OCI-LY7 (cell line): ENCODE results near the gene SRSF4. TPM values are rescaled to one million over a fixed set of nuclear protein-coding genes. Genes with fewer than 3 reads are reported as not detected.

ENCODE experiments used
- BruUV-seq: library from RNA; stranded (reverse); fragments of 400-500 nt; replicated peaks from 2 replicates; lab custom pipeline; 2021; lab: Mats Ljungman, UMichigan
- CTCF ChIA-PET: fragments of 300-600 bp; sonication (Branson Sonifier 250); formaldehyde crosslinking; loops from one replicate; lab custom pipeline; 2022; ENCODE audit warnings: antibody characterized with exemption; ENCODE audit not compliant: unreplicated experiment; lab: Charles Lee
- POLR2A ChIA-PET: fragments of 300-600 bp; sonication (Branson Sonifier 250); formaldehyde crosslinking; loops from one replicate; lab custom pipeline; 2022; ENCODE audit warnings: antibody characterized with exemption; lab: Charles Lee
- DNase-seq: peaks from one replicate; pipeline ENCODE4 v3.0.0-alpha.2; 2015; ENCODE audit warnings: low spot score
- H2AFZ ChIP-seq: fragments of 200-600 bp; sonication (generic), shearing (Covaris generic); 2 replicates; pipeline ENCODE4 v1.6.1; 2014; ENCODE audit warnings: mild to moderate bottlenecking, antibody characterized with exemption, low read length, moderate library complexity
- H3K27ac ChIP-seq: fragments of 200-600 bp; sonication (generic); 2 replicates; pipeline ENCODE4 v1.5.1; 2014; ENCODE audit warnings: mixed run types, low read depth, mild to moderate bottlenecking, moderate library complexity, low read length, inconsistent platforms; ENCODE audit not compliant: poor library complexity, severe bottlenecking
- H3K36me3 ChIP-seq: fragments of 200-600 bp; sonication (generic); 2 replicates; pipeline ENCODE4 v1.6.1; 2014; ENCODE audit warnings: mild to moderate bottlenecking, antibody characterized with exemption, low read length, moderate library complexity, mixed read lengths; ENCODE audit not compliant: insufficient read depth
- H3K4me1 ChIP-seq: fragments of 200-600 bp; sonication (generic); 2 replicates; pipeline ENCODE4 v1.5.1; 2014; ENCODE audit warnings: mild to moderate bottlenecking, low read length; ENCODE audit not compliant: insufficient read depth, poor library complexity, severe bottlenecking
- H3K4me2 ChIP-seq: fragments of 200-600 bp; sonication (generic); 2 replicates; pipeline ENCODE4 v1.6.1; 2014; ENCODE audit warnings: mild to moderate bottlenecking, low read length
- H3K4me3 ChIP-seq: fragments of 200-600 bp; sonication (generic); 2 replicates; pipeline ENCODE4 v1.5.1; 2014; ENCODE audit warnings: mild to moderate bottlenecking, low read depth, low read length; ENCODE audit not compliant: poor library complexity, severe bottlenecking
- H3K79me2 ChIP-seq: fragments of 200-600 bp; sonication (generic); 2 replicates; pipeline ENCODE4 v1.6.1; 2016; ENCODE audit warnings: low read depth, mild to moderate bottlenecking, low read length, moderate library complexity, mixed read lengths; ENCODE audit not compliant: insufficient read depth
- H3K9me2 ChIP-seq: fragments of 200-600 bp; sonication (generic); 2 replicates; pipeline ENCODE4 v1.6.1; 2016; ENCODE audit warnings: mild to moderate bottlenecking, low read length, mixed read lengths; ENCODE audit not compliant: insufficient read depth
- H3K9me3 ChIP-seq: fragments of 200-600 bp; sonication (generic); 2 replicates; pipeline ENCODE4 v1.6.1; 2014; ENCODE audit warnings: mild to moderate bottlenecking, mixed run types, low read length, mixed read lengths
- H4K20me1 ChIP-seq: fragments of 200-600 bp; sonication (generic); 2 replicates; pipeline ENCODE4 v1.6.1; 2014; ENCODE audit warnings: mild to moderate bottlenecking, antibody characterized with exemption, low read length, moderate library complexity, mixed read lengths; ENCODE audit not compliant: insufficient read depth
- CTCF ChIP-seq: fragments of 200-600 bp; sonication (generic); conservative IDR thresholded peaks from 2 replicates; pipeline ENCODE4 v1.5.1; 2014; ENCODE audit warnings: mild to moderate bottlenecking, antibody characterized with exemption, low read length, moderate library complexity, mixed read lengths
- EZH2phosphoT487 ChIP-seq: fragments of 200-600 bp; sonication (generic); IDR thresholded peaks from 2 replicates; pipeline ENCODE4 v1.6.1; 2018; ENCODE audit warnings: low read depth, borderline replicate concordance, mild to moderate bottlenecking, mixed run types, antibody characterized with exemption, low read length, moderate library complexity, mixed read lengths
- intact Hi-C: fragments of 100-400 bp; cut with micrococcal nuclease; formaldehyde crosslinking; loops from one replicate; pipeline ENCODE4 v1.10.0; 2022; ENCODE audit not compliant: unreplicated experiment
- total RNA-seq, 2 experiments: library from RNA; depleted of rRNA in 1 of 2; stranded (reverse); fragments of >200 nt in 1 of 2; shearing (Covaris generic) in 1 of 2; gene quantifications; 2 replicates each; pipeline ENCODE4 v1.2.3, GENCODE V29; 2014 to 2022

Gene SRSF4
- total RNA-seq, 2 experiments from 2014 or later = 52.8 to 122 TPM

- DNase-seq = no peak
- H2AFZ ChIP-seq = no peak overlapping the region
- H3K4me2 ChIP-seq = no peak overlapping the region
- no peaks in the 10 kb centered on the region for H3K79me2 ChIP-seq
- H3K9me3 ChIP-seq = no peaks in the 10 kb centered on the region
- H3K27ac ChIP-seq = no peak overlapping the region
- intact Hi-C loops = loop anchor here (1.0 to 2.0 kb wide), 2 partner anchors 81 to 240 kb away; no protein-coding TSS in a partner anchor
- no peaks in the 10 kb centered on the region for H3K9me2 ChIP-seq
- no TSS peak for BruUV-seq
- H4K20me1 ChIP-seq = no peaks in the 10 kb centered on the region
- H3K4me1 ChIP-seq = no peaks in the 10 kb centered on the region
- ChIA-PET CTCF (no interaction called here), POLR2A (interaction anchor here (0.6 kb wide), 1 partner anchor 152 kb away, joined by 3 read pairs; no protein-coding TSS in a partner anchor)
- peaks cover 9% of the 10 kb centered on the region; the same call in 1 of the 2 replicates for H3K36me3 ChIP-seq
- H3K4me3 ChIP-seq = no peak overlapping the region
- TF ChIP-seq CTCF (no peak), EZH2phosphoT487 (no peak)
Measured at GRCh38 chr1:29121936-29122681, 59.6 kb downstream of the SRSF4 start.

GRCh38 chr1:29121516-29121935, 60.2 kb downstream of the SRSF4 start:
- Histone ChIP-seq H4K20me1 (no peaks in the 10 kb centered on the region), H3K79me2 (no peaks in the 10 kb centered on the region), H3K4me1 (no peaks in the 10 kb centered on the region), H3K36me3 (peaks cover 15% of the 10 kb centered on the region; the same call in 1 of the 2 replicates), H3K27ac (no peak overlapping the region), H2AFZ (no peak overlapping the region), H3K4me2 (peak overlapping the region; percentile 38; the same call in 1 of the 2 replicates), H3K4me3 (no peak overlapping the region), H3K9me3 (no peaks in the 10 kb centered on the region), H3K9me2 (no peaks in the 10 kb centered on the region)
- intact Hi-C loops = loop anchor here (1.0 to 2.0 kb wide), 2 partner anchors 81 to 239 kb away; no protein-coding TSS in a partner anchor
- ChIA-PET POLR2A (interaction anchor here (0.6 kb wide), 1 partner anchor 152 kb away, joined by 3 read pairs; no protein-coding TSS in a partner anchor), CTCF (no interaction called here)
- no TSS peak for BruUV-seq
- TF ChIP-seq CTCF = no peak
- no peak for TF ChIP-seq EZH2phosphoT487
- no peak for DNase-seq
